GM13976 (cell line): Measurements from ENCODE around the gene IL10.
A peak's percentile ranks its signal among the peaks of the same experiment; 100 is the strongest.

Experiments
- DNase-seq: peaks from one replicate; pipeline ENCODE4 v3.0.0; 2012; ENCODE audit warnings: low spot score
- CTCF ChIP-seq: IDR thresholded peaks from 2 replicates; pipeline ENCODE4 v1.5.1; 2012; ENCODE audit warnings: borderline replicate concordance, mild to moderate bottlenecking; ENCODE audit not compliant: insufficient read depth; ENCODE audit errors: extremely low read depth, missing control alignments, control extremely low read depth
- in situ Hi-C: fragments of 300-500 bp; cut with MboI; formaldehyde crosslinking; loops from one replicate; pipeline ENCODE4 v1.12.0; 2022; ENCODE audit warnings: low sequenced_read_pairs, mixed read lengths, inconsistent platforms; ENCODE audit not compliant: unreplicated experiment

IL10 gene

GRCh38 chr1:206808615-206809014, 36.3 kb upstream of the IL10 start:
- TF ChIP-seq CTCF, result peak; percentile 58
- no peak for DNase-seq
- in situ Hi-C loops, result no loop called here

GRCh38 chr1:206805357-206805756, 33.1 kb upstream of the IL10 start:
- in situ Hi-C loops, result no loop called here
- no peak for DNase-seq
- no peak for TF ChIP-seq CTCF

- DNase-seq, result no peak
- no peak for TF ChIP-seq CTCF
- in situ Hi-C loops, result no loop called here
Observed at GRCh38 chr1:206804156-206804737, 32.0 kb upstream of the IL10 start.

GRCh38 chr1:206803221-206803730, 31.0 kb upstream of the IL10 start:
- in situ Hi-C loops, result no loop called here
- peak; percentile 67 for DNase-seq
- TF ChIP-seq CTCF, result no peak

GRCh38 chr1:206802401-206802800, 30.1 kb upstream of the IL10 start:
- in situ Hi-C loops, result no loop called here
- TF ChIP-seq CTCF, result no peak
- no peak for DNase-seq

GRCh38 chr1:206801467-206801866, 29.2 kb upstream of the IL10 start:
- in situ Hi-C loops, result no loop called here
- no peak for TF ChIP-seq CTCF

GRCh38 chr1:206800891-206801290, 28.6 kb upstream of the IL10 start:
- no peak for DNase-seq
- in situ Hi-C loops, result no loop called here
- TF ChIP-seq CTCF, result no peak

More at GRCh38 chr1:206801467-206801866, 29.2 kb upstream of the IL10 start:
- DNase-seq, result no peak
